Measurements from ENCODE around the gene MEI1.

Gene MEI1

DNA sequence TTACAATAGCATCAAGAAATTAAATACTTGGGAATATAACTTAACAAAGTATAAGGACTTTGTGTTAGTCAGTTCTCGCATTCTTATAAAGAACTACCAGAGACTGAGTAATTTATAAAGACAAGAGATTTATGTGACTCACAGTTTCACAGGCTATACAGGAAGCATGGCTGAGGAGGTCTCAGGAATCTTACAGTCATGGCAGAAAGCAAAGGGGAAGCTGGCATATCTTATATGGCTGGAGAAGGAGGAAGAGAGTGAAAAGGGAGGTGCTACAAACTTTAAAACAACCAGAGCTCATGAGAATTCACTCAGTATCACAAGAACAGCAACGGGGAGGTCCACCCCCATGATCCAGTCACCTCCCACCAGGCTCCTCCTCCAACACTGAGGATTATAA, 69.1 kb downstream of the MEI1 start:
- H3K27me3 ChIP-seq (ENCODE audit: insufficient read depth, low read depth), result no peaks in the 10 kb centered on the region
- no peaks in the 10 kb centered on the region for H3K4me1 ChIP-seq (ENCODE audit: low read depth, poor library complexity, severe bottlenecking)
- no peak overlapping the region for H3K9ac ChIP-seq
- TF ChIP-seq, protein P1, sequence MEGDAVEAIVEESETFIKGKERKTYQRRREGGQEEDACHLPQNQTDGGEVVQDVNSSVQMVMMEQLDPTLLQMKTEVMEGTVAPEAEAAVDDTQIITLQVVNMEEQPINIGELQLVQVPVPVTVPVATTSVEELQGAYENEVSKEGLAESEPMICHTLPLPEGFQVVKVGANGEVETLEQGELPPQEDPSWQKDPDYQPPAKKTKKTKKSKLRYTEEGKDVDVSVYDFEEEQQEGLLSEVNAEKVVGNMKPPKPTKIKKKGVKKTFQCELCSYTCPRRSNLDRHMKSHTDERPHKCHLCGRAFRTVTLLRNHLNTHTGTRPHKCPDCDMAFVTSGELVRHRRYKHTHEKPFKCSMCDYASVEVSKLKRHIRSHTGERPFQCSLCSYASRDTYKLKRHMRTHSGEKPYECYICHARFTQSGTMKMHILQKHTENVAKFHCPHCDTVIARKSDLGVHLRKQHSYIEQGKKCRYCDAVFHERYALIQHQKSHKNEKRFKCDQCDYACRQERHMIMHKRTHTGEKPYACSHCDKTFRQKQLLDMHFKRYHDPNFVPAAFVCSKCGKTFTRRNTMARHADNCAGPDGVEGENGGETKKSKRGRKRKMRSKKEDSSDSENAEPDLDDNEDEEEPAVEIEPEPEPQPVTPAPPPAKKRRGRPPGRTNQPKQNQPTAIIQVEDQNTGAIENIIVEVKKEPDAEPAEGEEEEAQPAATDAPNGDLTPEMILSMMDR (conservative IDR thresholded peaks at IDR 0.05; ENCODE audit: low read depth, low read length), result no peak
- no peak overlapping the region for H2AFZ ChIP-seq (ENCODE audit: low read depth)
- no peaks in the 10 kb centered on the region for H4K20me1 ChIP-seq (ENCODE audit: insufficient read depth)
- H3K36me3 ChIP-seq (ENCODE audit: insufficient read depth), result no peaks in the 10 kb centered on the region
- no peak overlapping the region for H3K4me3 ChIP-seq (IDR thresholded peaks at IDR 0.05; ENCODE audit: insufficient read depth, low read depth, low read length)
- H3K79me2 ChIP-seq (ENCODE audit: insufficient read depth, low read depth), result no peaks in the 10 kb centered on the region
- no peak overlapping the region for H3K27ac ChIP-seq
- H3K4me2 ChIP-seq, result no peak overlapping the region

DNA sequence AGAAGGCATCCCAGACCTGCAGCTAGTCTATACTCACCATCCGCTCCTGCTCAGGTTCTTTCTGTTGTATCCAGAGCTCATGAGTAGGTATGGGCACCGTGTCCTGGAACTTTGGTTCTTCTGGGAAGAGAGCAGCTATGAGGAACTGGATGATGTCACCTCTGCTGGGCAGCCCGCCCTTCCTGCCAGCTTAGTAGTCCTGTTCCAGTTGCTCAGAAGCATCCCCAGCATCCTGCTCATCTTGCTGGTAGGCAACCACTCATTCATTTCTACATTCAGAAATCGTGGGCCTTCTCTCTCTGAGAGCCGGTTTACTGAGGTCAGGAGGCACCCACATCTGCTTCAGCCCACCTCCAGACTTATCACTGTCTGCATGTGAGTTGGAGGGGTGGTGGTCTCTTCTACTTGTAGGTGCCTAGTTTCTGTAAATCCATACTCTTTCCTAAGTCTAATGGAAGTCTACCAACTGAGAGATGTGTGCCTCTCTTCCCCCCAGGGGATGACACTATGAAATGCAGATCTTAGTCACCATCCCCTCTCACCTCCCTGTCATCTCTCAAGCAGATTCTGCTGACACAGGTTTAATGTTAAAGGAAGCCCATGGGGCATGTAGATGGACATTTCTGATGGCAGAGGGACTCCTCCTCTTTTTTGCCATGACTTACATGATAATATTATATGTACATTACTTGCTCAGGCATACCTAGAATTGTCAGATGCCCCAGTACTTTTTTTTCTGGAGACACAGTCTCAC, 71.6 kb downstream of the MEI1 start:
- H3K4me1 ChIP-seq (ENCODE audit: low read depth, poor library complexity, severe bottlenecking), result no peaks in the 10 kb centered on the region
- no peak overlapping the region for H3K4me2 ChIP-seq
- H4K20me1 ChIP-seq (ENCODE audit: insufficient read depth), result no peaks in the 10 kb centered on the region
- H3K9ac ChIP-seq, result no peak overlapping the region
- H2AFZ ChIP-seq (ENCODE audit: low read depth), result no peak overlapping the region
- no peak overlapping the region for H3K4me3 ChIP-seq (IDR thresholded peaks at IDR 0.05; ENCODE audit: insufficient read depth, low read depth, low read length)
- H3K27ac ChIP-seq, result no peak overlapping the region
- H3K79me2 ChIP-seq (ENCODE audit: insufficient read depth, low read depth), result no peaks in the 10 kb centered on the region
- H3K36me3 ChIP-seq (ENCODE audit: insufficient read depth), result no peaks in the 10 kb centered on the region
- TF ChIP-seq, protein P1 (conservative IDR thresholded peaks at IDR 0.05; ENCODE audit: low read depth, low read length), result no peak
- H3K27me3 ChIP-seq (ENCODE audit: insufficient read depth, low read depth), result no peaks in the 10 kb centered on the region

DNA sequence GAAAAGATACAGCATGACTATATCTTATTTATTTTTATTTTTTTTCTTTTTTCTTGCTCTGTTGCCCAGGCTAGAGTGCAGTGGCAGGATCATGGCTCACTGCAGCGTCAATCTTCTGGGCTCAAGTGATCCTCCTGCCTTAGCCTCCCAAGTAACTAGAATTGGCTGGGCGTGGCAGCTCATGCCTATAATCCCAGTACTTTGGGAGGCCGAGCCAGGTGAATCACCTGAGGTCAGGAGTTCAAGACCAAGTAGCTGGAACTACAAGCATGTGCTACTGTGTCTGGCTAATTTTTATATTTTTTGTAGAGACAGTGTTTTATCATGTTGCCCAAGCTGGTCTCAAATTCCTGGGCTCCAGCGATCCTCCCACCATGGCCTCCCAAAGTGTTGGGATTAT, 72.9 kb downstream of the MEI1 start:
- Histone ChIP-seq H3K27me3 (ENCODE audit: insufficient read depth, low read depth) (no peaks in the 10 kb centered on the region), H3K36me3 (ENCODE audit: insufficient read depth) (no peaks in the 10 kb centered on the region), H2AFZ (ENCODE audit: low read depth) (no peak overlapping the region), H3K27ac (no peak overlapping the region), H3K9ac (no peak overlapping the region), H3K4me2 (no peak overlapping the region), H3K79me2 (ENCODE audit: insufficient read depth, low read depth) (no peaks in the 10 kb centered on the region), H3K4me3 (IDR thresholded peaks at IDR 0.05; ENCODE audit: insufficient read depth, low read depth, low read length) (no peak overlapping the region), H3K4me1 (ENCODE audit: low read depth, poor library complexity, severe bottlenecking) (no peaks in the 10 kb centered on the region), H4K20me1 (ENCODE audit: insufficient read depth) (no peaks in the 10 kb centered on the region)
- TF ChIP-seq, protein P1 (conservative IDR thresholded peaks at IDR 0.05; ENCODE audit: low read depth, low read length), result no peak

DNA sequence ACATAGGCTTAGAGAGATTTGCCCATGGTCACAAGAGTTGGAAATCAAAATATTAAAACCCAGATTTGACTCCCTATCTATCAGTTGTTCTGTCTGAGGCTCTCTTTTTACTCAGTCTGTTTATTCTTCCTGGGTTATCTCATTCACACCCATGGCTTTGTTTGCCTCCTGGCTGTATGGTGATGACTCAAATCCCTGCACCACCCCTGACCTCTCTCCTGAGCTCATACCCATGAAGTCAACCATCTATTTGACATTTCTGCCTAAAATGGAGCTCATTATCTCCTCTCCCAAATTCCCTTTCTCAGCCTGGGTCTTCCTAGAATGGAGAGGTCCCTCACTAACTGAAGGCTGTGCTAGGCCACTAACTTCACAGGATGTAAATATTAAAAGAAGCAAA, 73.3 kb downstream of the MEI1 start:
- Histone ChIP-seq H3K27me3 (ENCODE audit: insufficient read depth, low read depth) (no peaks in the 10 kb centered on the region), H3K9ac (no peak overlapping the region), H3K4me3 (IDR thresholded peaks at IDR 0.05; ENCODE audit: insufficient read depth, low read depth, low read length) (no peak overlapping the region), H3K4me2 (no peak overlapping the region), H3K27ac (no peak overlapping the region), H4K20me1 (ENCODE audit: insufficient read depth) (no peaks in the 10 kb centered on the region), H3K79me2 (ENCODE audit: insufficient read depth, low read depth) (no peaks in the 10 kb centered on the region), H3K4me1 (ENCODE audit: low read depth, poor library complexity, severe bottlenecking) (no peaks in the 10 kb centered on the region), H3K36me3 (ENCODE audit: insufficient read depth) (no peaks in the 10 kb centered on the region), H2AFZ (ENCODE audit: low read depth) (no peak overlapping the region)
- TF ChIP-seq, protein P1 (conservative IDR thresholded peaks at IDR 0.05; ENCODE audit: low read depth, low read length), result no peak

Data from KMS-11 (cell line).